GM10248 (cell line): Measurements from ENCODE around the gene NRN1L.
A peak's percentile ranks its signal among the peaks of the same experiment; 100 is the strongest.
"Not testable (repeated sequence)": the region's sequence is repeated elsewhere in the genome, so short reads cannot be mapped to it uniquely, and the experiment has no call there.

ENCODE experiments used
- CTCF ChIA-PET: fragments of 300-600 bp; sonication (Branson Sonifier 250); formaldehyde crosslinking; extraction: SDS; loops from one replicate; lab custom pipeline; 2021; ENCODE audit warnings: antibody characterized with exemption; lab: Yijun Ruan, JAX
- POLR2A ChIA-PET: fragments of 350-650 bp; sonication (Branson Sonifier 250); formaldehyde crosslinking; extraction: SDS; loops from one replicate; lab custom pipeline; 2020; ENCODE audit warnings: antibody characterized with exemption; lab: Yijun Ruan, JAX
- DNase-seq: peaks from one replicate; pipeline ENCODE4 v3.0.0; 2012; ENCODE audit errors: extremely low spot score
- CTCF ChIP-seq: IDR thresholded peaks from 2 replicates; pipeline ENCODE4 v1.5.1; 2012; ENCODE audit warnings: mild to moderate bottlenecking, low read depth; ENCODE audit errors: extremely low read depth, missing control alignments, control extremely low read depth

NRN1L gene

GRCh38 chr16:67860589-67861398, 23.9 kb upstream of the NRN1L start:
- TF ChIP-seq CTCF: no peak
- DNase-seq: no peak
- ChIA-PET POLR2A (interaction anchor here (1.4 kb wide), 1 partner anchor 18 kb away, joined by 3 read pairs; no protein-coding TSS in a partner anchor), CTCF (interaction anchor here (1.0 to 7.8 kb wide), 7 partner anchors 17 to 340 kb away, joined by 3 to 53 read pairs (median 7); partner anchors contain the start of gene NRN1L)

- CTCF ChIA-PET: interaction anchor here (2.3 to 7.8 kb wide), 5 partner anchors 10 to 341 kb away, joined by 7 to 53 read pairs (median 12); partner anchors contain the start of gene NRN1L
- POLR2A ChIA-PET: interaction anchor here (0.6 to 1.4 kb wide), 2 partner anchors 17 to 40 kb away, joined by 3 read pairs; no protein-coding TSS in a partner anchor
- TF ChIP-seq CTCF: no peak
- DNase-seq: no peak
These were observed 22.8 kb upstream of the NRN1L start for GRCh38 chr16:67861877-67862276.

- CTCF ChIA-PET: interaction anchor here (0.9 to 7.8 kb wide), 9 partner anchors 9 to 342 kb away, joined by 3 to 53 read pairs (median 5); partner anchors contain the start of genes CENPT, NRN1L and NUTF2
- POLR2A ChIA-PET: interaction anchor here (1.4 kb wide), 1 partner anchor 16 kb away, joined by 3 read pairs; no protein-coding TSS in a partner anchor
- TF ChIP-seq CTCF: no peak
- DNase-seq: no peak
These were observed 21.8 kb upstream of the NRN1L start for GRCh38 chr16:67862623-67863583.

- POLR2A ChIA-PET, DNase-seq: not testable (repeated sequence)
- CTCF ChIA-PET: interaction anchor here (0.9 to 7.8 kb wide), 4 partner anchors 12 to 343 kb away, joined by 3 to 53 read pairs (median 4); partner anchors contain the start of genes CENPT and NUTF2
These were observed 20.6 kb upstream of the NRN1L start for GRCh38 chr16:67864044-67864443.

- ChIA-PET CTCF (interaction anchor here (1.4 to 7.8 kb wide), 3 partner anchors 31 to 192 kb away, joined by 4 to 53 read pairs (median 9); no protein-coding TSS in a partner anchor), POLR2A (no interaction called here)
- DNase-seq: no peak
- no peak for TF ChIP-seq CTCF
These were observed 20.1 kb upstream of the NRN1L start for GRCh38 chr16:67864594-67864993.

- DNase-seq: no peak
- CTCF ChIA-PET: interaction anchor here (1.4 to 7.8 kb wide), 5 partner anchors 27 to 345 kb away, joined by 3 to 53 read pairs (median 4); no protein-coding TSS in a partner anchor
- POLR2A ChIA-PET: interaction anchor here (0.6 to 0.7 kb wide), 2 partner anchors 103 to 446 kb away, joined by 3 to 4 read pairs; partner anchors contain the start of genes PRMT7, SLC12A4 and SLC7A6OS
- TF ChIP-seq CTCF: peak; percentile 42
These were observed 19.4 kb upstream of the NRN1L start for GRCh38 chr16:67865318-67865717.
